GM19025 (cell line): Measurements from ENCODE around the gene FURIN.
"Not testable (repeated sequence)": the region's sequence is repeated elsewhere in the genome, so short reads cannot be mapped to it uniquely, and the experiment has no call there.

ENCODE experiments used
- ATAC-seq: cut with Tn5 transposase; IDR thresholded peaks from one replicate; pipeline ENCODE4 v1.9.1; 2021; ENCODE audit warnings: mild to moderate bottlenecking, low read depth, moderate library complexity; ENCODE audit not compliant: unreplicated experiment

Gene FURIN

GRCh38 chr15:90897131-90897655, 28.8 kb downstream of the FURIN start:
- ATAC-seq, result not testable (repeated sequence)

- no peak for ATAC-seq
Observed at GRCh38 chr15:90901175-90902039, 33.0 kb downstream of the FURIN start.

GRCh38 chr15:90902040-90902839, 33.9 kb downstream of the FURIN start:
- peak; percentile 69 for ATAC-seq

DNA sequence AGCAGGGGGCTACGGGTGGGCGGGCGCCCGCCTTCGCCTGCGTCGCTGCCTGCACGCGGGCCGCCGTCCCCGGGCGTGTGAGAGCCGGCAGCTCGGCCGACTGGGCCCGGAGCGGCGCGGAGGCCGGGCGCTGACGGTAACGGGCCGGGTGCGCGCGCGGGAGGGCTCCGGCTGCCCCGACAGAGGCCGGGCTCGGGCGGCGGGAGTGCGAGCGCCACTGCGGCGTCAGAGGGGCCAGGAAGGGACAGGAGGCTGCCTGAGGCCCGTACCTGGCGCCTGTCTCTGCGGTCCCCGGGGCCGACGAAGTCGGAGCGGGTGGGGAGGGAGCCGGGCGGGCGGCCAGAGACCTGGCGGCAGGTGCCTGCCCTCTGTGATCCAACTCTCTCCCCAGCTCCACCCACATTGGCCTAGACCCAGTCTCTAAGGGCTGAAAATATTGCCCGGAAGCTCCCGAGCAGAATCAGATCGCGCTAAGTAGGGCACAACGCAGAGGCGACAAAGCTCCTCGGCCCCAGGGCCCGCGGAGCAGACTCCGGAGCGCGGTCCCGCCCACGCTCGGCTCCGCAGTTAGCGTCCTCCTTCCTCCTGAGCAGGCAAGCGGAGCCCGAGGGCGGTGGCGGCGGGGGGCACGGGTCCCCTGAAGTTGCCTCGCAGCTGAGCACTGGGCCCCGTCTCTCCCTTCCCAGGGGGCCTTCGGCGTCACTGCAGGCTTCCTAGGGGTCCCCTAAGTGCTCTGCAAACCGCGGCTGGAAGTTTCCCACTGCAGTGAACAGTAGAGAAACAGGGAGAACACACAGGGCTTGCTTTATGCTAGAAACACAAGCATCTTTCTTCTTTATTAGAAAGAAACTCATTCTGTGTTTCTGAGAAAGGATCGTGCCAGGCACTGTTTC, 34.7 kb downstream of the FURIN start, which contains the start of gene MAN2A2:
Gene MAN2A2 (plus strand): TSS at position 463 of the 893 bp plus-strand sequence. CDS start 906 bp downstream, outside the sequence.
- ATAC-seq, result peak; percentile 44

DNA sequence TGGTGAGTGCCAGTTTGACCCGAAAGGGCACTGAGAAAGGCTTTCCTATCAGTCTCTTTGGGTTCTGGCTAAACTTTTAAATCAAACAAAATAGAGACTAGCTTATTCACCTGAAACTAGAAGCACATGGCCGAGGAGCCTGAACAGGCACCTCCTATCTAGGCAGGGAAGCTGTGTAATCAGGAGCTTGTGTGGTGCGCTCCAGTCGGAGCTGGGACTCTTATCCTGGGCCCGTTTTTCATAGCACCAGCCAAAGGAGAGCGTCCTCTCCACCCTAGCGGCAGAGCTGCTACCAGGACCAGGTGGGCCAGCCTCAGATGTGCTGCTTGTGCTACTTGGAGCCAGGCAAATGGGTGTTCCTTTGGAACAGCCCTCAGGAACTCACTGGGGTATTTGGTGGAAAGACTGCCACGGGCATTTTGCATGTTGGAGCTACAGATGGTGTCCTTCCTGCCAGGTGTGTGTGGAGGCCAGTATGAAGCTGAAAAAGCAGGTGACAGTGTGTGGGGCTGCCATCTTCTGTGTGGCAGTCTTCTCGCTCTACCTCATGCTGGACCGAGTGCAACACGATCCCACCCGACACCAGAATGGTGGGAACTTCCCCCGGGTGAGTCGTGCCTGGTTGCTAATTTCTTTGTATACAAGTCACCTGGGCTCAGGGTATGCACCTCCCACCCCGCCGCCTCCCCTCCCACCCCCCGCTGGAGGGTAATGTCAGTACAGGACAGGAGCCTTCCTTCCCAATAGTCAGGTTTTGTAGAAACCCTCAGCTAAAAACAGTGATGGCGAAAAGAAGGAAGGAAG, 35.5 kb downstream of the FURIN start:
- ATAC-seq, result no peak

DNA sequence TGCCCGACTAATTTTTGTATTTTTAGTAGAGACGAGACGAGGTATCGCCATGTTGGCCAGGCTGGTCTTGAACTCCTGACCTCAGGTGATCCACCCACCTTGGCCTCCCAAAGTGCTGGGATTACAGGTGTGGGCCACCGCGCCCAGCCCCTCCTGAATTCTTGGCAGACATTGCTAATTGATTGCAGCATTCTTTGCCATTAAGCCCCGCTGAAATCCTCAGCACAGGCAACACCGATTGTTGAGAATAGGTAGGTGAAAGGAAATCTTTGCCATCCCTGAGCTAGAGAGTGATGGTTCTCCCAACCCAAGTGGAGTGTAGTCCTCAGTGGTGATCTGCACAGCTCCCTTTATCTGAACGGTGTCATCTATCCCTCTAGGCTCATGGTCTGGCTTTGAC, 36.4 kb downstream of the FURIN start:
- ATAC-seq, result no peak

DNA sequence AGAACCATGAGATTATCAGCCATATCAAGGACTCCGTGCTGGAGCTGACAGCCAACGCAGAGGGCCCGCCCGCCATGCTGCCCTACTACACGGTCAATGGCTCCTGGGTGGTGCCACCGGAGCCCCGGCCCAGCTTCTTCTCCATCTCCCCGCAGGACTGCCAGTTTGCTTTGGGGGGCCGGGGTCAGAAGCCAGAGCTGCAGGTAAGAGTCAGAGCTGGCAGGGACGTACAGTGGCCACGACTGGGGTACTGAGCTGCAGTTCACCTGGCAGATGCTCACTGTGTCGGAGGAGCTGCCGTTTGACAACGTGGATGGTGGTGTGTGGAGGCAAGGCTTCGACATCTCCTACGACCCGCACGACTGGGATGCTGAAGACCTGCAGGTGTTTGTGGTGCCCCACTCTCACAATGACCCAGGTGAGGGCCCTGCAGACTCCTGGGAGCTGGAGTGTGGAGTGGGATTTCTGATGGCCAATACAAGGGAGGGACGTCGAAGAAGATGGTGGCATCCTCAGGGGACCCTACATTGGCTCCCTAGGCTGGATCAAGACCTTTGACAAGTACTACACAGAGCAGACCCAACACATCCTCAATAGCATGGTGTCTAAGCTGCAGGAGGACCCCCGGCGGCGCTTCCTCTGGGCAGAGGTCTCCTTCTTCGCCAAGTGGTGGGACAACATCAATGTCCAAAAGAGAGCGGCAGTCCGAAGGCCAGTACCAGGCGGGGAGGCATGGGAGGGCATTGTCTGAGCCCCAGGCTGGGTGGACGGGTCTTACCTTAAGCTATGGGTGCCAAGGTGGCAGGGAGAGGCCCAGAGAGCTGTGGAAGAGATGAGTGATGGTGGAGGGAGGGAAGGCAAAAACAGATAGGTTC, 37.2 kb downstream of the FURIN start:
- no peak for ATAC-seq

DNA sequence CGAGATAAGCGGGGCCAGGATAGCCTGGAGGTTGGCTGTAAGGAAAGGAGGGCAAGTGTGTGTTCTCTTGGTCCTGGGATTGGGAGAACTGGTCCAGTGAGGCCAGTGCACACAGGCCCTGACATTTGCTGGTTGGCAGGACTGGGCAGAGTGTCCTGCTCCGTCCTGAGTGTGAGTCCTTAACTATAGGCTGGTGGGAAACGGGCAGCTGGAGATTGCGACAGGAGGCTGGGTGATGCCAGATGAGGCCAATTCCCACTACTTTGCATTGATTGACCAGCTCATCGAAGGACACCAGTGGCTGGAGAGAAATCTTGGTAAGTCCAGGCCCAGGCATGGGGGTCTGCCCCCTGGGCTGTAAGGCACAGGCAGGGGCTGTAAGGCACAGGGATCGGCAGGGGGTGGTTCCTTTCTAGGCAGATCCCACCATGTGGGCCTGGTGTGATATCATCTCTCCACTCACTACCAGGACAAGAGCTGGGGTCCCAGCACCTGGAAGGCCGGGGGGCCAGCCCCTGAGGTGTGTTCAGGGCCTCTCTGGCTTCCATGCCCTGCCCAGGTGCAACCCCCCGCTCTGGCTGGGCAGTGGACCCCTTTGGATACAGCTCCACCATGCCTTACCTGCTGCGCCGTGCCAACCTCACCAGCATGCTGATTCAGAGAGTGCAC, 37.9 kb downstream of the FURIN start:
- ATAC-seq, result no peak

DNA sequence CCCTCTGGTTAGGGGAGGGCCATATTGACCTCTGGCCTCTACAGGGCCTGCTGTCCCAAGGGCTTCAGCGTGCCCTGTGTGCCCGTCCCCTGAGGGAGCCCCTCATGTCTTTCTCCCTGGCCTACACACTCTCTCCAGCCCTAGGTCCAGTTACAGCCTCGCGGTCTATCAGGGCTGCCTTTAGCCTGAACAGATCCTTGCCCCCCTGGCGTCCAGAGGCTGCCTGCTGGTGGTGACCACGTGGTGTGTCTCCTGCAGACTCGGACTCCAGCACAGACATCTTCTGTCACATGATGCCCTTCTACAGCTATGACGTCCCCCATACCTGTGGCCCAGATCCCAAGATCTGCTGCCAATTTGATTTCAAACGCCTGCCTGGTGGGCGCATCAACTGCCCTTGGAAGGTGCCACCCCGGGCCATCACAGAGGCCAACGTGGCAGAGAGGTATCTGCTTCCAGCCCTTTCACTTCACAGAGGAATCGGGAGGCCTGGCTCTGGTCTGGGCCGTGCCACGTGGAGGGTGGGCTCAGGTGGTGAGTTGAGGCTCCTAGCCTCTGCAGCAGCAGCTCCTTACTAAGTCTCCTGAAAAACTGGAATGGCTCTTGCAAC, 38.8 kb downstream of the FURIN start:
- ATAC-seq, result no peak

DNA sequence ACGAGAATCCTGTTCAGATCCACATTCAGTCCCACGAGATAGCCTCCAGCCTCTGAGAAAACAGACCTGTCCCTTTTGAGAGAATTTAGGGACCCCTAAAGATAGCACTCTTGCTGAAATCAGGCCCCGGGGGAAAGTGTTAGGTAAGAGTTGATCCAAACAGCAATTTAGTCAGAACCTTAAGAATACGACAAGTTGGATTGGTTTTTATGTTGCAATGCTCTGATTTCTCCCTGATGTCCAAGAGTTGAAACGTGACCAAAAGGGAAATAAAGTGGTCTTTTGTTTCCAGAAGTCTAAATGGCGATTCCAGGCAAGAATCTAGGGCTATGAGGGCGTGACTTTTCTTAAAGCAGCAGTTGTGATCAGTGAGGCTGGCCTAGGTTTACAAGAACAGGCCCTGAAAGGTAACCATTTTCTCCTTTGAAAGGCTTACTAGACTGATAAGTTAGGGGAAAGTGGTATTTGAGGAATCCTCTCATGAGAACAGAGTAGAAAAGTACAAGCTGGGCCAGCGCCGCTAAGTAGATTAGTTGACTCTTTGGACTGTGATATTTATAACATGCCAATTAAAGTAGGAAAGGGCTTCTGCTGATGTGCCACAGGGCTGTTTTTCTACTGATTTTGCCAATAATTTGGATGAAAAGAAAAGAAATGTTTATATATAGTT, 39.6 kb downstream of the FURIN start:
- no peak for ATAC-seq

DNA sequence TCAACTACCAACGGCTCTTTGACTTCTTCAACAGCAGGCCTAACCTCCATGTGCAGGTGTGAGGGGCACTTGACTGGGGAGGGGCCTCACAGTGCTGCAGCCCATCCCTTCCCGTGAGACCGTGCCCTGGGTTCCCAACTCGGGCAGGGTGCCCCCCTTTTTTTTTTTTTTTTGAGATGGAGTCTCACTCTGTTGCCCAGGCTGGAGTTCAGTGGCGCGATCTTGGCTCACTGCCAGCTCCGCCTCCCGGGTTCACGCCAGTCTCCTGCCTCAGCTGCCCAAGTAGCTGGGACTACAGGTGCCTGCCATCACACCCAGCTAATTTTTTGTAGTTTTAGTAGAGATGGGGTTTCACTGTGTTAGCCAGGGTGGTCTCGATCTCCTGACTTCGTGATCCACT, 41.1 kb downstream of the FURIN start:
- ATAC-seq, result not testable (repeated sequence)

GRCh38 chr15:90909976-90910375, 41.6 kb downstream of the FURIN start:
- no peak for ATAC-seq

- no peak for ATAC-seq
Observed at GRCh38 chr15:90910441-90911301, 42.3 kb downstream of the FURIN start.

- no peak for ATAC-seq
Observed at GRCh38 chr15:90911302-90911623, 42.9 kb downstream of the FURIN start.

GRCh38 chr15:90911906-90912769, 43.8 kb downstream of the FURIN start:
- ATAC-seq, result no peak
